ENCODE results near the gene TSPAN18.

DNA sequence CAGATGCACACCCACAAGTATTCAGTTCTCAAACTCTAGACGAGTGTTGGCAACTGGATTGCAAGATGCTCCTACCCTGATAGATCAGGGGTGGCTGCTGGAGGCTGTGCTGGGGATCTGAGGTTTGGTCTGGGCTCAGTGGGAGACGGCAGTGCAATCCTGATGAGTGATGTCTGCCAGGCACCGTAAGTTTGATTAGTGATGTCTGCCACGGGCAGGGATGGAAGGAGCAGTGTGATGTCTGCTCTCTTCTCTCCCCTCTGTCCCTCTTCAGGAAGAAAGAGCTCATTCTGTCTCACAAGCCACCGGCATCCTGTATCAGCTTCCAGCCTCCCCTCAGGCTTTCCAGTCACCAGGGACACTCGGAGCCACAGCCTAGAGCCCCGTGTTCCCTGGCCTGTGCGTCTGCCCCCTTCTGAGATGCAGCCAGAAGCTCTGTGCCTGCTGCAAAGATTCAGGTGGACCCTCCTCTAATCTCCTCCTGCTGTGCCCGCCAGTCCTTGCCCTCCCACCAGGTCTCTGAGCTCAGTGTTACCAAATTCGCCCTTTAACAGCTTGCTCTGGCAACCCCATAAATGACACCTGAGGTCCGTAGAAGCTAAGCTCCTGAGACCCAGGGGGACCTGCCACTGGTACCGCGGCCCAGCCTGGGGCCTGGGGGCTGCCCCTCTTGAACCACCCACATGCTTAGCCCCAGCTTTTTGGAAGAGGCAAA is 204.0 kb downstream of the TSPAN18 start:
- TF ChIP-seq, protein P1, sequence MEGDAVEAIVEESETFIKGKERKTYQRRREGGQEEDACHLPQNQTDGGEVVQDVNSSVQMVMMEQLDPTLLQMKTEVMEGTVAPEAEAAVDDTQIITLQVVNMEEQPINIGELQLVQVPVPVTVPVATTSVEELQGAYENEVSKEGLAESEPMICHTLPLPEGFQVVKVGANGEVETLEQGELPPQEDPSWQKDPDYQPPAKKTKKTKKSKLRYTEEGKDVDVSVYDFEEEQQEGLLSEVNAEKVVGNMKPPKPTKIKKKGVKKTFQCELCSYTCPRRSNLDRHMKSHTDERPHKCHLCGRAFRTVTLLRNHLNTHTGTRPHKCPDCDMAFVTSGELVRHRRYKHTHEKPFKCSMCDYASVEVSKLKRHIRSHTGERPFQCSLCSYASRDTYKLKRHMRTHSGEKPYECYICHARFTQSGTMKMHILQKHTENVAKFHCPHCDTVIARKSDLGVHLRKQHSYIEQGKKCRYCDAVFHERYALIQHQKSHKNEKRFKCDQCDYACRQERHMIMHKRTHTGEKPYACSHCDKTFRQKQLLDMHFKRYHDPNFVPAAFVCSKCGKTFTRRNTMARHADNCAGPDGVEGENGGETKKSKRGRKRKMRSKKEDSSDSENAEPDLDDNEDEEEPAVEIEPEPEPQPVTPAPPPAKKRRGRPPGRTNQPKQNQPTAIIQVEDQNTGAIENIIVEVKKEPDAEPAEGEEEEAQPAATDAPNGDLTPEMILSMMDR (IDR thresholded peaks at IDR 0.05): no peak
- TF ChIP-seq POLR2AphosphoS5 (IDR thresholded peaks at IDR 0.05; ENCODE audit: insufficient read depth in 1 of 2, low read depth in 1 of 2): no peak
- TF ChIP-seq POLR2A (IDR thresholded peaks at IDR 0.05): no peak

Data from vagina (tissue), 2 donors.